K562 (cell line): ENCODE measurements around the gene CDC42BPB.

Experiments
- PHF8 ChIP-seq: fragments of 200-600 bp; sonication (generic); IDR thresholded peaks from 2 replicates; pipeline ENCODE4 v1.6.1; 2012; ENCODE audit warnings: mixed run types, mild to moderate bottlenecking, inconsistent platforms, low read length, moderate library complexity, borderline replicate concordance
- ZC3H4 ChIP-seq: sonication (generic); formaldehyde crosslinking; IDR thresholded peaks from 2 replicates; pipeline ENCODE4 v1.9.0; 2021; ENCODE audit warnings: missing genetic modification reagents, borderline replicate concordance
- TF ChIP-seq, protein P1 (sequence below), 2 experiments: IDR thresholded peaks; 2 replicates each; pipeline ENCODE4 v1.6.1; 2011; ENCODE audit warnings: borderline replicate concordance in 1 of 2, control low read depth in 1 of 2, low read depth in 1 of 2, low read length in 1 of 2, mild to moderate bottlenecking in 1 of 2, mixed read lengths in 1 of 2, moderate library complexity in 1 of 2; ENCODE audit not compliant: insufficient read depth in 1 of 2, insufficient read length in 1 of 2, poor library complexity in 1 of 2, severe bottlenecking in 1 of 2; ENCODE audit errors: extremely low read depth in 1 of 2
- TF ChIP-seq, protein P2 (sequence below), 2 experiments: fragments of 450-650 bp; formaldehyde crosslinking in 1 of 2; IDR thresholded peaks; 2 replicates each; pipeline versions ENCODE4 v1.4.0 to v1.6.1; 2014 to 2020; ENCODE audit warnings: mild to moderate bottlenecking in 2 of 2, borderline replicate concordance in 1 of 2, low read depth in 1 of 2
- TF ChIP-seq, protein P3 (sequence below): fragments of 450-650 bp; IDR thresholded peaks from 2 replicates; pipeline ENCODE4 v1.6.1; 2016; ENCODE audit warnings: low read depth, mild to moderate bottlenecking, moderate library complexity

DNA sequence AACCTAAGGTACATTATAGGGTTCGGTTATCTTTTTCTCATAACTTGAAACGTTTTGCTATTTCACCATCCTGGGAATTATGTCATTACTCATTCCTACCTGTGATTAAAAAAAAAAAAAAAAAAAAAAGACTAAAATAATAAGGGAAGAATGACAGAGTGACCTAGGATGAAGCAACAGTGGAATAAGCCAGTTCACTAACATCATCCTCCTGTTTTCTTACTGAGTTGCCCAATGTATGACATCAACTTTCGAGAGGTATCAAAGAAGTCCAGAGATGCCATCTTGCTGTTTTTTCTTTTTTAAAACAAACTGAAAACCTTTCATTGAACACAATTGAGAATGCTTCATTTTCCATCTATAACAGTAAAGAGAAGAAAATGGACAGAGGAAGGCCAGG is 92.1 kb downstream of the CDC42BPB start:
- TF ChIP-seq, protein P1, sequence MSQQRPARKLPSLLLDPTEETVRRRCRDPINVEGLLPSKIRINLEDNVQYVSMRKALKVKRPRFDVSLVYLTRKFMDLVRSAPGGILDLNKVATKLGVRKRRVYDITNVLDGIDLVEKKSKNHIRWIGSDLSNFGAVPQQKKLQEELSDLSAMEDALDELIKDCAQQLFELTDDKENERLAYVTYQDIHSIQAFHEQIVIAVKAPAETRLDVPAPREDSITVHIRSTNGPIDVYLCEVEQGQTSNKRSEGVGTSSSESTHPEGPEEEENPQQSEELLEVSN (IDR thresholded peaks at IDR 0.05; ENCODE audit: borderline replicate concordance in 1 of 2, extremely low read depth in 1 of 2, insufficient read depth in 1 of 2, insufficient read length in 1 of 2, low read depth in 1 of 2, low read length in 1 of 2, poor library complexity in 1 of 2, severe bottlenecking in 1 of 2): no peak
- TF ChIP-seq PHF8 (no peak), ZC3H4 (CRISPR knock-in tag) (no peak)
- TF ChIP-seq, protein P2, sequence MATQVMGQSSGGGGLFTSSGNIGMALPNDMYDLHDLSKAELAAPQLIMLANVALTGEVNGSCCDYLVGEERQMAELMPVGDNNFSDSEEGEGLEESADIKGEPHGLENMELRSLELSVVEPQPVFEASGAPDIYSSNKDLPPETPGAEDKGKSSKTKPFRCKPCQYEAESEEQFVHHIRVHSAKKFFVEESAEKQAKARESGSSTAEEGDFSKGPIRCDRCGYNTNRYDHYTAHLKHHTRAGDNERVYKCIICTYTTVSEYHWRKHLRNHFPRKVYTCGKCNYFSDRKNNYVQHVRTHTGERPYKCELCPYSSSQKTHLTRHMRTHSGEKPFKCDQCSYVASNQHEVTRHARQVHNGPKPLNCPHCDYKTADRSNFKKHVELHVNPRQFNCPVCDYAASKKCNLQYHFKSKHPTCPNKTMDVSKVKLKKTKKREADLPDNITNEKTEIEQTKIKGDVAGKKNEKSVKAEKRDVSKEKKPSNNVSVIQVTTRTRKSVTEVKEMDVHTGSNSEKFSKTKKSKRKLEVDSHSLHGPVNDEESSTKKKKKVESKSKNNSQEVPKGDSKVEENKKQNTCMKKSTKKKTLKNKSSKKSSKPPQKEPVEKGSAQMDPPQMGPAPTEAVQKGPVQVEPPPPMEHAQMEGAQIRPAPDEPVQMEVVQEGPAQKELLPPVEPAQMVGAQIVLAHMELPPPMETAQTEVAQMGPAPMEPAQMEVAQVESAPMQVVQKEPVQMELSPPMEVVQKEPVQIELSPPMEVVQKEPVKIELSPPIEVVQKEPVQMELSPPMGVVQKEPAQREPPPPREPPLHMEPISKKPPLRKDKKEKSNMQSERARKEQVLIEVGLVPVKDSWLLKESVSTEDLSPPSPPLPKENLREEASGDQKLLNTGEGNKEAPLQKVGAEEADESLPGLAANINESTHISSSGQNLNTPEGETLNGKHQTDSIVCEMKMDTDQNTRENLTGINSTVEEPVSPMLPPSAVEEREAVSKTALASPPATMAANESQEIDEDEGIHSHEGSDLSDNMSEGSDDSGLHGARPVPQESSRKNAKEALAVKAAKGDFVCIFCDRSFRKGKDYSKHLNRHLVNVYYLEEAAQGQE (IDR thresholded peaks at IDR 0.05; ENCODE audit: borderline replicate concordance): no peak
- TF ChIP-seq, protein P2 (CRISPR knock-in tag; IDR thresholded peaks at IDR 0.05; ENCODE audit: low read depth): no peak
- TF ChIP-seq, protein P3, sequence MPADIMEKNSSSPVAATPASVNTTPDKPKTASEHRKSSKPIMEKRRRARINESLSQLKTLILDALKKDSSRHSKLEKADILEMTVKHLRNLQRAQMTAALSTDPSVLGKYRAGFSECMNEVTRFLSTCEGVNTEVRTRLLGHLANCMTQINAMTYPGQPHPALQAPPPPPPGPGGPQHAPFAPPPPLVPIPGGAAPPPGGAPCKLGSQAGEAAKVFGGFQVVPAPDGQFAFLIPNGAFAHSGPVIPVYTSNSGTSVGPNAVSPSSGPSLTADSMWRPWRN: no peak
